Nephron progenitor cell (in vitro differentiated cells): ENCODE results near the gene CHAF1B.

Experiments used
- DNase-seq: peaks from one replicate; pipeline ENCODE4 v3.0.0; 2021
- H3K27ac Mint-ChIP-seq: 2 replicates; pipeline ENCODE4 v1.8.0; 2021; ENCODE audit warnings: mild to moderate bottlenecking, moderate library complexity, mixed read lengths
- H3K27me3 Mint-ChIP-seq: 2 replicates; pipeline ENCODE4 v1.8.0; 2021; ENCODE audit warnings: mild to moderate bottlenecking, low read depth, mixed read lengths; ENCODE audit not compliant: poor library complexity
- H3K36me3 Mint-ChIP-seq: 2 replicates; pipeline ENCODE4 v1.8.0; 2021; ENCODE audit warnings: low read depth, mixed read lengths
- H3K4me1 Mint-ChIP-seq: 2 replicates; pipeline ENCODE4 v1.8.0; 2021; ENCODE audit warnings: mixed read lengths
- H3K4me3 Mint-ChIP-seq: 2 replicates; pipeline ENCODE4 v1.8.0; 2021; ENCODE audit warnings: mild to moderate bottlenecking, moderate library complexity, mixed read lengths
- H3K9me3 Mint-ChIP-seq: 2 replicates; pipeline ENCODE4 v1.8.0; 2021; ENCODE audit warnings: mild to moderate bottlenecking, moderate library complexity, mixed read lengths
- CTCF ChIP-seq: fragments of 200-600 bp; sonication (generic); IDR thresholded peaks from 2 replicates; pipeline ENCODE4 v1.5.0; 2021; ENCODE audit warnings: antibody characterized with exemption

Gene CHAF1B

GRCh38 chr21:36359185-36359584 lies 26.0 kb upstream of the CHAF1B start:
- Mint-ChIP-seq H3K9me3 (no peaks in the 10 kb centered on the region), H3K27me3 (no peaks in the 10 kb centered on the region), H3K27ac (no peak overlapping the region), H3K4me3 (no peak overlapping the region), H3K4me1 (peaks cover 9% of the 10 kb centered on the region), H3K36me3 (peaks cover 65% of the 10 kb centered on the region)
- no peak for TF ChIP-seq CTCF
- DNase-seq, result no peak

DNA sequence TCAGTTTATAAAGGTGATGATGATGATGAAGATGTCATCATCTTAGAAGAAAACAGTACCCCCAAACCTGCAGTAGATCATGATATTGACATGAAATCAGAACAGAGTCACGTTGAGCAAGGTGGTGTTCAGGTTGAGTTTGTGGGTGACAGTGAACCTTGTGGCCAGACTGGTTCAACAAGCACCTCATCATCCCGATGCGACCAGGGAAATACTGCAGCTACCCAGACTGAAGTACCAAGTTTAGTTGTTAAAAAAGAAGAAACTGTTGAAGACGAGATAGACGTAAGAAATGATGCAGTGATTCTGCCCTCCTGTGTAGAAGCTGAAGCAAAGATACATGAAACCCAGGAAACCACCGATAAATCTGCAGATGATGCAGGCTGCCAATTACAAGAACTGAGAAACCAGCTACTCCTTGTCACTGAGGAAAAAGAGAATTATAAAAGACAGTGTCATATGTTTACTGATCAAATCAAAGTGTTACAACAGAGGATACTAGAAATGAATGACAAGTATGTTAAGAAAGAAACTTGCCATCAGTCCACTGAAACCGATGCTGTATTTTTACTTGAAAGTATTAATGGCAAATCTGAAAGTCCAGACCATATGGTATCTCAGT lies 16.0 kb upstream of the CHAF1B start:
- Mint-ChIP-seq H3K27ac (no peak overlapping the region), H3K27me3 (no peaks in the 10 kb centered on the region)

GRCh38 chr21:36375994-36376393 lies 9.2 kb upstream of the CHAF1B start:
- Mint-ChIP-seq H3K4me3 (no peak overlapping the region), H3K27me3 (no peaks in the 10 kb centered on the region), H3K36me3 (peaks cover 53% of the 10 kb centered on the region), H3K27ac (no peak overlapping the region), H3K4me1 (peaks cover 23% of the 10 kb centered on the region), H3K9me3 (no peaks in the 10 kb centered on the region)
- no peak for TF ChIP-seq CTCF
- no peak for DNase-seq

More for the DNA sequence above, 16.0 kb upstream of the CHAF1B start:
- Mint-ChIP-seq H3K36me3 (peaks cover 79% of the 10 kb centered on the region), H3K4me1 (no peaks in the 10 kb centered on the region), H3K4me3 (no peak overlapping the region), H3K9me3 (no peaks in the 10 kb centered on the region)
- DNase-seq, result no peak
- no peak for TF ChIP-seq CTCF

DNA sequence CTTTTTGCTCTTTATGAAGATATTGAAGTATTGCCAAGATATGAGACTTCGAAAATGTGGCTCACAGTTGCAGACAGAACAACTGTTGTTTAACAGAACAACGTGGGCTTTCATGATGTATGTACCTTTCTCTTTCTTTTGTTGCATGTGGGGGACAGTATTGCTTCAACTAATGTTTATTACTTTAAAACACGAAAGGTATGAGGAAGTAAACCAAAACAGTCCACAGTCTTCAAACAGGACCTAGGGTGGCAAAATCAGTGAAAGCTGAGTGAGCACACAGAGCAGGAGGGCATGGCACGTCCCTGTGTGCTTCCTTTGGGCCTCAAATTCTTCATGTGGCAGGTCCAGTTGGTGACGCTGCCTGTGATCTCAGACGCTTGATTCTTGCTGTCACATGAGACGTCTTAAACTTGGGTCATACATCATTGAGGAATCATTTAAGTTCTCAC lies 7.8 kb upstream of the CHAF1B start:
- Mint-ChIP-seq H3K36me3 (peaks cover 45% of the 10 kb centered on the region), H3K27ac (peak overlapping the region; percentile 92), H3K4me3 (no peak overlapping the region), H3K4me1 (peaks cover 23% of the 10 kb centered on the region), H3K9me3 (no peaks in the 10 kb centered on the region), H3K27me3 (no peaks in the 10 kb centered on the region)
- no peak for TF ChIP-seq CTCF
- DNase-seq, result no peak

DNA sequence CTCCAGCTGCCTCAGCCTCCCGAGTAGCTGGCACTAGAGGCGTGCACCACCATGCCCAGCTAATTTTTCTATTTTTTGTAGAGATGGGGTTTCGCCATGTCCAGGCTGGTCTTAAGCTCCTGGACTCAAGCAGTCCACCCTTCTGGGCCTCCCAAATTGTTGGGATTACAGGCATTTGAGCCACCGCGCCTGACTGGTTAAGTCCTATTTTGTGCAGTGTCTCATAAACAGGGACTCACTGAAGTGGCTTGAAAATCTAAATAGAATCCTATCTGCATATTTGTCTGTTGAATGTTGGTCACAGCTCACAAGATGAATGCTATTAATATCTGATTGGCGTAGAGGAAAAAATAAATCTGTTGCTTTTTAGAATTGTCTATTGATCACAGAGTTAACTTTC lies 5.9 kb upstream of the CHAF1B start:
- H3K4me3 Mint-ChIP-seq, result no peak overlapping the region
- DNase-seq, result no peak
- H3K27me3 Mint-ChIP-seq, result no peaks in the 10 kb centered on the region

More for the DNA sequence above, 5.9 kb upstream of the CHAF1B start:
- H3K4me1 Mint-ChIP-seq, result peaks cover 28% of the 10 kb centered on the region
- no peaks in the 10 kb centered on the region for H3K9me3 Mint-ChIP-seq
- TF ChIP-seq CTCF, result no peak
- H3K27ac Mint-ChIP-seq, result peak overlapping the region; percentile 64
- peaks cover 29% of the 10 kb centered on the region for H3K36me3 Mint-ChIP-seq
